GM19467 (cell line): ENCODE results near the gene GDF10.

Experiments
- ATAC-seq: cut with Tn5 transposase; IDR thresholded peaks from one replicate; pipeline ENCODE4 v1.9.1; 2021; ENCODE audit warnings: mild to moderate bottlenecking, moderate library complexity; ENCODE audit not compliant: unreplicated experiment

Gene GDF10

GRCh38 chr10:47311932-47312662 lies 12.1 kb downstream of the GDF10 start:
- peak; percentile 64 for ATAC-seq

GRCh38 chr10:47312663-47312995 lies 12.6 kb downstream of the GDF10 start:
- ATAC-seq, result no peak

DNA sequence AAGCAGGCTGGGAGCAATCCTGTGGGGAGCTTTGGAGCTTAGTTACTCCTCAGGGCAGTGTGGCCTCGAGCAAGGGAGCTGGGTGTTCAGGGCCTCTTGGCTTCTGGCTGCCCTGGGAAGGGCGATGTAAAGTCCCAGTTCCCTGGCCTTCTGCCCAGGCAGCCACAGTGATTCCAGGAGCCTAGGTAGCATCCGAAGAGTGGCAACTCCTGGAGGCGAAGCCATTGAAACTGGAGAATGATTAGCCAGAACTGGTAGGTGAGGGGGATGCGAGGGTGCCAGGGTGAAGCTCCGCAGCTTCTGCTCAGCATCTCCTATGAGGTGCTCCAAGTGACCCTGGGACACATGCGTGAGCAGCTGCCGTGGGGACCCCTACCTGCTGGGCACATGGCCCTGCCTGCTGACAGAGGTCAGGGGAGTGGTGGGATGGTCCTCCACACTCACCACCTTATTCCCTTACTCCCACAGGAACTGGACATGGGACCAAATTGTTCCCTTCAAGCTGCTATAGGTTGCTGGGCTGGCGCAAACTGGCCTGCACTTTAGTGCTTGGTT lies 14.5 kb downstream of the GDF10 start:
- ATAC-seq, result no peak

GRCh38 chr10:47315421-47315820 lies 15.4 kb downstream of the GDF10 start:
- ATAC-seq, result no peak

DNA sequence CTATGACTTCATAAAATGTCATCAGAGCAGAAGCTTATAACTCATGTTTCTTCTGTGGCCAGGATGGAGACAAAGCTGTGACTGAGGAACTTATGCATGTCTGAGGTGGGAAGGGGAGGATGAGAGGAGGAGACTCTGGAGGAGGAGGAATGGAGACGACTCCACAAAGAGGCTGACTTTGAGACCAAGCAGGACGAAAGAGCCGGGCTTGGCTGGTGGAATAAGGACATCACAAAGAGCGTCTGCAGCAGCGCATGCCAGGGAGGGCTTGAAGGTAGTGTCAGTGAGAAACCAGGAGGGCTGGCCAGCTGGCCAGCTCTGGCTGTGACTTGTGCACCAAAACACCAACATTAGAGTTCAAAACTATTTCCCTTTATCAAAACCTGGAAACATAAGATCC lies 16.1 kb downstream of the GDF10 start:
- no peak for ATAC-seq

DNA sequence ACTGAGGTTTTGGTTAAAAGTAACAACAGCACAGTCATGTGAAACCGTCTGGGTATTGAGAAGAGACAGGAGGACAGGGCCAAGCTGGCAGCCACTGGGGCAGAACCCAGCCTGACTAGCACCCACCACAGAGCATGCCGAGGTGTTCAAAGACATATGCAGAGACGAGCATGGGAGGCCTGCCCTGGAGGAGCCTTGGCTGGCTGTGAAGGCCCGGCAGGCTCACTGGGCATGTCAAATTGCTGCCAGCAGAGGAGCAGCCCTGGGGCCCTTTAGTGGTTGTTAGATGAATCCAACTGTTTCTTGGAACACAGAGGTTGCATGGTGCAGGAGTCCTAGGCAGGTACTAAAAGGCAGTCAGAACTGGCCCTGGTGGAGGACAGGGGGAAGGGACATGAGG lies 17.3 kb downstream of the GDF10 start:
- ATAC-seq, result no peak

DNA sequence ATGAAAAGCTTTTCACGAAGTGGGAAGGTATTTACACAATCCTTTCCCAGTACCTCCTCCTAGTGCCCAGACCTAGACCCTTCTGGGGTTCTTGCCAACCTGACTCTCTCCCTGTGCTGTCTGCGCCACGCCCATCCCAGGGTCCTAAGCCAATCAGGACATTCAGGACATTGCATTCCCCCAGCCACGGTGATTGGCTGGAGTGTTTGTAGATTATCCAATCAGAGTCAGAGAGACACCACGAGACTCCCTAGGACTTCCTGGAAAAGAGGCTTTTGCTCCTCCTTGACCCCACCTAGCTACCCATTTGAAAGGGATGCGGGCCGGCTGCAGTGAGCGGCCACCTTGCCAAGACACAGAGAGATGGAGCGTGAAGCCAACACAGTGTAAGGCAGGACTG lies 18.7 kb downstream of the GDF10 start:
- no peak for ATAC-seq

- ATAC-seq, result no peak
These were observed 19.8 kb downstream of the GDF10 start for GRCh38 chr10:47319784-47320183.

DNA sequence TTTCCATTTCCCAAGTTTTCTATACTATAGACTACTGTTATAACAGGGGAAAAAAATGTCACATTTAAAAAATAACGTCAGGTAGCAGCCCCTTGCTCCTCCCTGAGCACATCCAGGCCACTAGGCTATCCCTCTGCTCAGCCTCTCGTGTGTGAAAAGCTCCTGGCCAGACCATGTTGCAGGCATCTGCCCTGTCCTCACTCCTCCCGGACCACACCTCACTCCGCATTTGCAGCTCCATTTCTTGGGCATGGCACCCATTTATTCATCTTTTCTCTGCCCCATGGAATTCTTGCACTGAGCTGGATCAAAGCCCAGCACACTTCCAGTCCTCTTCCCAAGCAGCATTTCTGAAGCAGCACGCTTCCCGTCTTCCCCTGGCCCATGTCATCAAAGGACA lies 20.8 kb downstream of the GDF10 start:
- ATAC-seq, result no peak

DNA sequence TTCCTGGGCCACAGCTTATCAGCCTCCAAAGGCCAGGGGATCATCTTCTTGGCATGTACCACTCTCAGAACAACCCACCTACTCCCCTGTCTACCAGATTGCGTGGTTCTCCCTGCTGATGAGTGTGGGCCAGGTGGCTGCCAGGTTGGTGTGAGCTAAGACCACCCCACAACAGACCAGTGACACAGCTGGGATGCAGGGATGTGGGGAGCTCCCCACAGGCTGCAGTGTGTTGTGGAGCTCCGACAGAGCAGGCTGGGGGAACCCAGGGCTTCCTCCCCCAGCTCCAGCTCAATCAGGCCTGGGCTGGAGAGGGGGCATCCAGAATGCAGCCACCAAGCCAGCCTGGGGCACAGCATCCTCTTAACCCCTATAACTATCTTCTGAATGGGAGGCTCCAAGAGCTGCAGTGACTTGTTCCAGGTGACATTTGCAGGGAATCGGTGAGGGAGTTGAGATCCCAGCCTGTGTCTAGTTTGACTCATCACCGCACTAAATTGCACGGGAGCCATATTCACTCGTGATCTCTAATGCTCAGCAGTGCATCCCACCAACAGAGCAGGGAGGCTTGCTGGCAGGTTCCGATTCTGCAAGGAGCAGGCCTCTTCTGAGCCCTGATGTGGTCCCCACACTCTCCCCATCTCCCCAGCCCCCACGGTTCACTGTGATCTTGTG lies 21.7 kb downstream of the GDF10 start:
- no peak for ATAC-seq

DNA sequence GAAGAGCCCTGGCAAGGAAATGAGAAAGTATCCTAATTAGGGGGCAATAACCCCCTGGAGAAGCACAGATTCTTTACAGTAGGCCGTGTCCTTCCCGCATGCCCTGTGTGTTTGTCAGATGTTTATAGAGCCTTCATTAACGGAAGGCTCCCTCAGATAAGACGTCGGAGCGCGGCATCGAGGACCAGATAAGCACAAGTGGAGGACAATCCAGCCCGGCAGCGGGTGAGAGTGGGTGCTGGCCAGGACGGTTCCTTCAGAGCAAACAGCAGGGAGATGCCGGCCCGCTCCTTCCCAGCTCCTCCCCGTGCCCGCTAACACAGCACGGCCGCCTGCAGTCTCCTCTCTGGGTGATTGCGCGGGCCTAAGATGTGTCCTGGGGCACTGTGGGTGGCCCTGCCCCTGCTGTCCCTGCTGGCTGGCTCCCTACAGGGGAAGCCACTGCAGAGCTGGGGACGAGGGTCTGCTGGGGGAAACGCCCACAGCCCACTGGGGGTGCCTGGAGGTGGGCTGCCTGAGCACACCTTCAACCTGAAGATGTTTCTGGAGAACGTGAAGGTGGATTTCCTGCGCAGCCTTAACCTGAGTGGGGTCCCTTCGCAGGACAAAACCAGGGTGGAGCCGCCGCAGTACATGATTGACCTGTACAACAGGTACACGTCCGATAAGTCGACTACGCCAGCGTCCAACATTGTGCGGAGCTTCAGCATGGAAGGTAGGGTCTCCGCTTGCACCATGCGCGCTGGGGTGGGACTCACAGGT lies 22.5 kb downstream of the GDF10 start, which contains the start of gene GDF2:
GDF2 (plus strand) TSS at position 155 of the 762 bp plus-strand sequence; CDS start at position 370, 215 bp downstream.
- ATAC-seq, result no peak

DNA sequence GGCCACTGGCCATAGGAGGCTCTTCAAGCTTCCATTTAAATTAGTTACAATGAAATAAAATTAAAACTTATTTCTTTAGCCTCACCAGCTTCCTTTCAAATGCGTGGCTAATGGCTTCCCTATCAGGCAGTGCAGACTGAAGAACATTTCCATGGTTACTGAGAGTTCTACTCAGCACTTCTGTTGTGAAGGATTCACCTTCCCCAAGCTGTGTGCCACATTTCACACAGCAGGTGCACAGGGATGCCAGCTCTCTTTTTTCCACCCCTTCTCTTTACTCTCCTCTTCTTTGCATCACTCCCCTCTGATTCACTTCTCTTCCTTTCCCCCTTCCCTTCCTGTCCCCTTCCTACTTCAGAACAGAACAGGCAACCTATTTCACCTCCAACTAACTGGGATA lies 23.1 kb downstream of the GDF10 start:
- ATAC-seq, result no peak

GRCh38 chr10:47323636-47324296 lies 23.8 kb downstream of the GDF10 start:
- no peak for ATAC-seq

GRCh38 chr10:47325303-47326291 lies 25.6 kb downstream of the GDF10 start:
- ATAC-seq, result no peak

DNA sequence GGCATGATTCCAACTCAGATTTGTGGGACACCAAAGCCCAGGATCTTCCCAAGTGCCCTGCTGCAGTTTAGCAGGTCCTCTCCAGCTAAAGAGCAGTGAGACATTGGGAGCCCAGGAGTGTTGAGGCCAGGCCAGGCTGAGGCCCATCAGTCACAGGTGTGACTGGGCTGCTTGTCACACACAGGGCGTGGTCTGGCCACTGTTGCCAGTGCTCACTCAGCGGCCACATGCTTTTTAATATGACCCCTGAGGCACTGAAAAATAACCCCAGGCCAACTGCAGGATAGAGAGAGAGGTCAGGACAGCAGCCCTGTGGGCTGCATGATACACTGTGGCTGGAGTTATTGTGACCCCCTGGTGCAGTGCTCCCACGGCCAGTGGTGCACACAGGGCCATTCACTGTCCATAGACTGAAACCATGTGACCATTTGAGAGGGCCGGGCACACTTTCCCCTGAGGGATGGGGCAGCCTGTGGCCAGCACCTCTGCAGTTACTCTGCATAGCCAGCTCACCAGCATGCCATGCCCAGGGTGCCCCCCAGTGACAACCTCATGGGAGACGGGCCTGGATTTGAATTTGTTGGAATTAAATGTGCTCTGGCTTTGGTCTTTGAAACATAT lies 26.4 kb downstream of the GDF10 start:
- no peak for ATAC-seq

DNA sequence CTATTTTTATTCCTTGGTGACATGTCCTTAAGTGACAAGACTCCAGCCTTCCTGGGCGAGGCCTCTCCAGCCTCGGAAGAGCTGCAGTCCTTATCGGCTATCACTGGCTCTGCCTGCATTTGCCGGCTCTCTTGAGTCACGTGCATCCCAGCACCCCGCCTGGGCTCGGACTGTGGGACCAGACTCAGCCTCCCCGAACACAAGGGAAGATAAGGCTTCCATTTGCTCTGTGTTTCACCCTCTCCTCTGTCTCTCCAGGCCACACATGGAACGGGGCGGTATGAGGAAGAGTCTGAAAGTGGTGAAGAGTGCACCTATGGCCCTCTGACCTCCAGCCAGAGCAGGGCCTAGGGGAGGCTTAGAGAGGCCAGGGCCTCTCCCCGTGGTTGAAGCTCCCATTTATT lies 26.9 kb downstream of the GDF10 start:
- ATAC-seq, result no peak

DNA sequence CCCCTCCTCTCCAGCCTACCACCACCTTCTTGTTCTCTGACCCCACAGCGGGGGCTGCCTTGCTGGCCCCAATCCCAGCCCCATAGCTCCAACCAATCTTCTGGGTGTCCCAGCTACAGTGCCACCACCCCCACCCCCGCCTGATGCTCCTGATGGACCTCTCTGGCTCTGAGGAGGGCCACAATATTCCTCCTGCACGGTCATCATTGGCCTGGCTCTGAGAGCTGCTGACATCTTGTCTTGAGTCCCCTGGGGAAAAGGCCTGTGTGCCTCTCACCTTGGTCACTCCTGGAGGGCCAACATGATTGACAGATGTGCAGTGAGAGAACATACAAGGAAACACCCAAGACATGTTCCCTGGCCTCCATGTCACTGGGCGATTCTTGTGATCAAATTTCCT lies 29.9 kb downstream of the GDF10 start:
- ATAC-seq, result no peak

- ATAC-seq, result no peak
These were observed 30.4 kb downstream of the GDF10 start for GRCh38 chr10:47330366-47330765.

DNA sequence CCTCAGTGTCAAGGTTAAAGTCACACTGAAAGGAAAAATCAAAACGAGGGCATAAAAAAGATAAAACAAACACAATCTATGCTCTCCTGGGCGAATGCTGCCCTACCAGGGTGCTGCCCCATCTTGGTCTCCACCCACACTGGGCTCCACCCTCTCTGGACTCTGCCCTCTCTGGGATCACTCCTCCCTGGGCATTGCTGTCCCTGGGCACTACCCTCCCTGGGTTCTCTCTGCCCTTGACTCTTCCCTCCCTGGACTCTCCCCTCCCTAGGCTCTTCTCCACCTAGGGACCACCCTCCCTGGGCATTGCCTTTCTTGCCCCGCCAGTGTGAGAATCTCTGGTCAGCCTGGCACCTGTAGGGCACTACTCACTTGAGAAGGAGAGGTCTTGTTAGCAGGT lies 30.8 kb downstream of the GDF10 start:
- ATAC-seq, result no peak
